LNCaP clone FGC (cell line): ENCODE measurements around the gene ANKRD30A.
"Not testable (repeated sequence)": the region's sequence is repeated elsewhere in the genome, so short reads cannot be mapped to it uniquely, and the experiment has no call there.

ENCODE experiments used
- DNase-seq: peaks from one replicate; pipeline ENCODE4 v3.0.0-alpha.2; 2011; ENCODE audit warnings: low read depth
- H3K4me3 ChIP-seq: 2 replicates; pipeline ENCODE4 v1.5.1; 2011; ENCODE audit warnings: mild to moderate bottlenecking, low read depth, low read length, control low read depth
- CTCF ChIP-seq: IDR thresholded peaks from 2 replicates; pipeline ENCODE4 v1.5.1; 2012; ENCODE audit warnings: mild to moderate bottlenecking; ENCODE audit not compliant: control insufficient read depth, insufficient read depth; ENCODE audit errors: extremely low read depth

The ANKRD30A gene

DNA sequence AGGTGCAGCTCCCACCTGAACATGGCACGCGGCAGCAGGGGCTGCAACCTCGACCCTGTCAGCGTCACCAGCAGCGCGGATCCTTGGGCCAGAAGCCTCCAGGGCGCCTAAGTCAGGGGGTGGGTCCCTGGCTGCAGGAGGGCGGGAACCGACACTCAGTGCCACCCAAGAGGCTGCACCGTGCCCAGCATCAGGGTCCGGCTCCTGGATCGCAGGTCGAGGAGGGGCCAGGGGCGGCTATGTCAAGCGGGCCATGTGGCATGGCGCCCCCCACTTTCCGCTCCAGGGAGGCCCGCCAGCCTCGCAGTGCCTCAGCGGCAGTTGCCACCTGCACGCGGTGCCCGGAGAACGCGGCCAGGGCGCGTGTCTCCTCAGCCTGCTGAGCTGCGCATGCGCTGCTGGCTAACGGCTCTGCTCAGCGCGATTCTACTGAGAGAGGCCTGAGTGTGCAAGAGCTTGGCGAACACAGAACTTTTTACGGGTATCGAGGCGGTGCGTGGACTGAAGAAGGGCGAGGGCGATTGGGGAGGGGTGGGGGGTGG lies at the start of gene ANKRD30A:
Gene ANKRD30A (plus strand): TSS at position 408 of the 542 bp plus-strand sequence. CDS start 190 bp downstream, outside the sequence.
- no peak for TF ChIP-seq CTCF
- H3K4me3 ChIP-seq, result no peak within 1 kb of the TSS
- DNase-seq, result no peak

DNA sequence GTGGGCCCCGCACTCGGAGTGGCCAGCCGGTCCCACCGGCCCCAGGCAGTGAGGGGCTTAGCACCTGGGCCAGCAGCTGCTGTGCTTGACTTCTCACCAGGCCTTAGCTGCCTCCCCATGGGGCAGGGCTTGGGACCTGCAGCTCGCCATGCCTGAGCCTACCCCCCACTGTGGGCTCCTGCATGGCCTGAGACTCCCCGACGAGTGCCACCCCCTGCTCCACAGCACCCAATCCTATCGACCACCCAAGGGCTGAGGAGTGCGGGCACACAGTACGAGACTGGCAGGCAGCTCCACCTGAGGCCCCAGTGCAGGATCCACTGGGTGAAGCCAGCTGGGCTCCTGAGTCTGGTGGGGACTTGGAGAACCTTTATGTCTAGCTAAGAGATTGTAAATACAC lies 49.3 kb upstream of the ANKRD30A start:
- H3K4me3 ChIP-seq, DNase-seq: not testable (repeated sequence)

DNA sequence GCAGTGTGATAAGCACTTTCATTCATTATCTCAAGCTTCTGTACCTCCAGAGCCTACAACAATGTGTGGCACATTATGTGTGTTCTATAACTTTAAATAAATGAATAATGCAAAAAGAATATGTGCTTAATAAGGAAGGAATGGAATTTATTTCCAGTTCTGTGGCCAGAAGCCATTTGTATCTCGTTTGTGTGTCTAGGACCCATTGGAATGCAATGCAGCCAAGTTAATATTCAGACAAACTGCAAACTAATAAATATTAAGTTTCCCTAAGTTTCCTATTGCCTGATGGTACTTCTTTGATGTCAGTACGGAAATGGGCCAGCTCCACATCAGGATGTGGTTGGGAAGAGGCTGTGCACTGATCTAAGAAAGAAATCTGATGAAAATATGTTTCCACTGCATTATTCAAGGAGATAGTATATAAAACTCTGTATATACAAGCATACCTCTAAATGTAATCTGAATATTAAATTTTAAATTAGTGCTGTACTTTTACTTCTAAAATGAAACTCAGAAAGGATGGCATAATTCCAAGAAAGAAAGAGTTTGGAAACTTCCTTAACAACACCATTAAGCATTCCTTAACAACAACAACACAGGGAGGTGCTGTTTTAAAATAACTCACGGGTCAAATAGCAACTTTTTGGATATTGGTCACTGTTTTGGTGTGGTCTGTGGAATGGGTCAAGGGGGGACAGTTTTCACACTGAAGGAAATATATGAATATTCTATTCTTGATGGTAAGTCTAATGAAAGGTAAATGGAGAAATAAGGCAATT lies 29.4 kb upstream of the ANKRD30A start:
- no peak for TF ChIP-seq CTCF
- H3K4me3 ChIP-seq, result no peak overlapping the region
- no peak for DNase-seq

- no peak for TF ChIP-seq CTCF
- DNase-seq, result no peak
- H3K4me3 ChIP-seq, result no peak overlapping the region
Measured at GRCh38 chr10:37101261-37101660, 24.1 kb upstream of the ANKRD30A start.

GRCh38 chr10:37109000-37109399 lies 16.4 kb upstream of the ANKRD30A start:
- TF ChIP-seq CTCF, result no peak
- H3K4me3 ChIP-seq, result no peak overlapping the region
- DNase-seq, result no peak

DNA sequence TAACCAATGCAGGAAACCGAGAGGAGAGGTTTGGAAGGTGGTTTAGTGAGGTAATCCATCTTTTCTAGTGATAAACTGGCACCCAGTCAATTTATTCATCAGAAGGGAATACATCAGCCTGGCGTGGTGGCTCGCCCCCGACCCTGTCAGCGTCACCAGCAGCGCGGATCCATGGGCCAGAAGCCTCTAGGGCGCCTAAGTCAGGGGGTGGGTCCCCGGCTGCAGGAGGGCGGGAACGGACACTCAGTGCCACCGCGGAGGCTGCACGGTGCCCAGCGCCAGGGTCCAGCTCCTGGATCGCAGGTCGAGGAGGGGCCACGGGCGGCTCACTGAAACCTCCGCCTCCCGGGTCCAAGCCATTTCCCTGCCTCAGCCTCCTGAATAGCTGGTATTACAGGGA lies 866 bp upstream of the ANKRD30A start:
- no peak for TF ChIP-seq CTCF
- no peak for DNase-seq
- H3K4me3 ChIP-seq, result no peak overlapping the region

GRCh38 chr10:37125921-37126320 lies 523 bp downstream of the ANKRD30A start:
- no peak overlapping the region for H3K4me3 ChIP-seq
- no peak for TF ChIP-seq CTCF
- no peak for DNase-seq
